ENCODE results near the gene TMEM256.

TMEM256 gene

DNA sequence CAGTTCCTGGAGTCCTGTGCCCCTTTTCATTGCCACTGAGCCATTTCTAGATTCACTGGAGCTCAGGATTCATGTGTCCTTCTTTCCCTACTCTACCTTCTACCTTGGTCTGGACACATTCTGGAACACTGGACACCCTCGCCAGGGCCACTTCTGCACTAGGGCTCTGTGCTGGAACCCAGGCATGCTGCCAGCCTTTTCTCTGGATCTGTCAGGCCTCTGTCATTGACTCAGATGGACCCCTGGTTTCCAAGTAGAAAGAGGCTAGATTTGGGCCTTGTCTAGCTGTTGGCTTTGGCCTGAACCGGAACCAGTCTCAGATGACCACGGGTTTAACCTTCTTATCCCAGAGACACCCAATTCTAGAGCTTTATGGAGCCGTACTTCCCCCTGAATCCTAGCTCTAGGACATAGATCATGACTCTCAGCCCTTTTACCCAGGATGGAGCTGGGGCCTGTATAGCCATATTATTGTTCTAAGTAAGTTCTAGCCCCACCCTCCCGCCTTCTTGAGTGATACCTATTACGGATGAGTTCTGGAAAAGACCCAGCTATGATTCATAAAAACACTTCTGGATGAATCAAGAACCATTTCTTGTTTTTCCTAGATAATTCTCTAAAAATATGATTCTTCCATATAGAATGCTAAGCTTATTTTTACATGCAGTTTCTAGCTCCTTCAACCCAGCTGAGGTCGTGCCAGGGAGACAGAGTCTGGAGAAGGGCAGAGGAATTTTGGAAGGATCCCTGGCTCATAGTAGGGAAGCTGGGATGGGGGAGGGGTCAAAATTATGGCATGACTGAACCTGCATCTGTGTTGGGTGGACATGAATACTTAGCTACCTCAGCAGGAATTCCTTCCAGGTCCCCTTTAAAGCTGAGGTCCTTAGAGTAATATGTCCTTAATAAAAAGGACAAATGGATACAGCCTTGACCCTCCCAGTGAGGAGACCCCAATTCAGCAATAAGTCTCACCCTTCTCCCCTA is 39.9 kb upstream of the TMEM256 start:
- TF ChIP-seq, protein P1, sequence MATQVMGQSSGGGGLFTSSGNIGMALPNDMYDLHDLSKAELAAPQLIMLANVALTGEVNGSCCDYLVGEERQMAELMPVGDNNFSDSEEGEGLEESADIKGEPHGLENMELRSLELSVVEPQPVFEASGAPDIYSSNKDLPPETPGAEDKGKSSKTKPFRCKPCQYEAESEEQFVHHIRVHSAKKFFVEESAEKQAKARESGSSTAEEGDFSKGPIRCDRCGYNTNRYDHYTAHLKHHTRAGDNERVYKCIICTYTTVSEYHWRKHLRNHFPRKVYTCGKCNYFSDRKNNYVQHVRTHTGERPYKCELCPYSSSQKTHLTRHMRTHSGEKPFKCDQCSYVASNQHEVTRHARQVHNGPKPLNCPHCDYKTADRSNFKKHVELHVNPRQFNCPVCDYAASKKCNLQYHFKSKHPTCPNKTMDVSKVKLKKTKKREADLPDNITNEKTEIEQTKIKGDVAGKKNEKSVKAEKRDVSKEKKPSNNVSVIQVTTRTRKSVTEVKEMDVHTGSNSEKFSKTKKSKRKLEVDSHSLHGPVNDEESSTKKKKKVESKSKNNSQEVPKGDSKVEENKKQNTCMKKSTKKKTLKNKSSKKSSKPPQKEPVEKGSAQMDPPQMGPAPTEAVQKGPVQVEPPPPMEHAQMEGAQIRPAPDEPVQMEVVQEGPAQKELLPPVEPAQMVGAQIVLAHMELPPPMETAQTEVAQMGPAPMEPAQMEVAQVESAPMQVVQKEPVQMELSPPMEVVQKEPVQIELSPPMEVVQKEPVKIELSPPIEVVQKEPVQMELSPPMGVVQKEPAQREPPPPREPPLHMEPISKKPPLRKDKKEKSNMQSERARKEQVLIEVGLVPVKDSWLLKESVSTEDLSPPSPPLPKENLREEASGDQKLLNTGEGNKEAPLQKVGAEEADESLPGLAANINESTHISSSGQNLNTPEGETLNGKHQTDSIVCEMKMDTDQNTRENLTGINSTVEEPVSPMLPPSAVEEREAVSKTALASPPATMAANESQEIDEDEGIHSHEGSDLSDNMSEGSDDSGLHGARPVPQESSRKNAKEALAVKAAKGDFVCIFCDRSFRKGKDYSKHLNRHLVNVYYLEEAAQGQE (IDR thresholded peaks at IDR 0.05; ENCODE audit: insufficient read depth in 1 of 2, low read depth in 2 of 2, low read length in 2 of 2) = no peak
- TF ChIP-seq TAF1 (IDR thresholded peaks at IDR 0.05; ENCODE audit: borderline replicate concordance, insufficient read depth, low read length) = no peak
- no peak for TF ChIP-seq SIN3A (IDR thresholded peaks at IDR 0.05; ENCODE audit: borderline replicate concordance, insufficient read depth, low read length)
- TF ChIP-seq POLR2AphosphoS5 (IDR thresholded peaks at IDR 0.05; ENCODE audit: low read depth, low read length) = no peak
- TF ChIP-seq FOXP2 (optimal IDR thresholded peaks at IDR 0.05; ENCODE audit: borderline replicate concordance, extremely low read depth, extremely low read length, insufficient read depth) = no peak

DNA sequence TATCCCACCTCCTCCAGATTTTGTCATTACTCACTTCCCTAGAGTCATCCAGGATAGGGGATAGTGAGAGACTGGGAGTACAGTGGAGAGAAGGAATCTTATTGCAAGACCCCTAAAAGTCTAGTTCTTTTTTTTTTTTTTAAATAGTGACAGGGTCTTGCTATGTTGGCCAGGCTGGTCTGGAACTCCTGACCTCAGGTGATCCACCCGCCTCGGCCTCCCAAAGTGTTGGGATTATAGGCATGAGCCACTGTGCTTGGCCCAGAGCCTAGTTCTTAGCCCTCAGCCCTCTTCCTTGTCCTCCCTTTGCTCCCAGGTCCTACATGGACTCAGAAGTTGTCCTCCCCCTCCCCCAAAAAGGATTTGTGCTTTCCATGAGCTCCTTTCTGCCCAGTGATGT is 38.2 kb upstream of the TMEM256 start:
- TF ChIP-seq TAF1 (IDR thresholded peaks at IDR 0.05; ENCODE audit: borderline replicate concordance, insufficient read depth, low read length) (no peak), FOXP2 (optimal IDR thresholded peaks at IDR 0.05; ENCODE audit: borderline replicate concordance, extremely low read depth, extremely low read length, insufficient read depth) (no peak), POLR2AphosphoS5 (IDR thresholded peaks at IDR 0.05; ENCODE audit: low read depth, low read length) (no peak), SIN3A (IDR thresholded peaks at IDR 0.05; ENCODE audit: borderline replicate concordance, insufficient read depth, low read length) (no peak)
- TF ChIP-seq, protein P1 (IDR thresholded peaks at IDR 0.05; ENCODE audit: insufficient read depth in 1 of 2, low read depth in 2 of 2, low read length in 2 of 2) = no peak

DNA sequence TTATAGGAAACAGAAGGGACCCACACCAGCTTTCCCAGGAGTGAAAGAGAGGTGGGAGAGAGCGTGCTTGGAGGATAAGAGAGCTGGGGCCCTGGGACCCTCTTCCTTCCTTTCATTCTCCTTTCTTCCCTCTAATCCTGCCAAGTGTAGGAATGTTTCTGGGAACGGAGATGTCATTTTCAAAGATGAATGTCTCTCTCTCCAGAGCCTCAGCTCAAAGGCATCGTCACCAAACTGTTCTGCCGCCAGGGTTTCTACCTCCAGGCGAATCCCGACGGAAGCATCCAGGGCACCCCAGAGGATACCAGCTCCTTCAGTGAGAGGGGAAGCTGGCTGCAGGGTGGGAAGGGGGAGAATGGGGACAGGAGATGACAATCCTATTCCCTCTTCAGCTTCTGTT is 37.4 kb upstream of the TMEM256 start:
- TF ChIP-seq TAF1 (IDR thresholded peaks at IDR 0.05; ENCODE audit: borderline replicate concordance, insufficient read depth, low read length) (no peak), POLR2AphosphoS5 (IDR thresholded peaks at IDR 0.05; ENCODE audit: low read depth, low read length) (no peak), SIN3A (IDR thresholded peaks at IDR 0.05; ENCODE audit: borderline replicate concordance, insufficient read depth, low read length) (no peak), FOXP2 (optimal IDR thresholded peaks at IDR 0.05; ENCODE audit: borderline replicate concordance, extremely low read depth, extremely low read length, insufficient read depth) (no peak)
- TF ChIP-seq, protein P1 (IDR thresholded peaks at IDR 0.05; ENCODE audit: insufficient read depth in 1 of 2, low read depth in 2 of 2, low read length in 2 of 2) = no peak

DNA sequence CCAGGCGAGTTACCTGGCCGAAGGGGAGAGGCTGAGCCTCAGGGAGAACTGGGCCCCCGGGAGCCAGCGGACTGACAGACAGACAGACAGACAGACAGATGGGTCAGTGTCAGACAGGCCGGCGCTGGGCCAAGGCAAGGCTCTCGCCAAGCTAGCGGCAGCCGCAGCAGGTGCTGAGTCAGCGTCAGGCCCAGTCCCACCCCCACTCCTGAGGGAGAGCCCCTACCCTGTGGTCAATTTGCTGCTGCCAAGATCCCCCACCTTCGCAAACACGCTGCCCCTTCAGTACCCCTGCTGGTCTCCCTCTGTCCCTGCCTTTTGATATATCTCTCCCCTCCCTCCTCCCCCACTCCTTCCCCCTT is 36.9 kb upstream of the TMEM256 start:
- TF ChIP-seq TAF1 (IDR thresholded peaks at IDR 0.05; ENCODE audit: borderline replicate concordance, insufficient read depth, low read length) (no peak), POLR2AphosphoS5 (IDR thresholded peaks at IDR 0.05; ENCODE audit: low read depth, low read length) (no peak), SIN3A (IDR thresholded peaks at IDR 0.05; ENCODE audit: borderline replicate concordance, insufficient read depth, low read length) (no peak), FOXP2 (optimal IDR thresholded peaks at IDR 0.05; ENCODE audit: borderline replicate concordance, extremely low read depth, extremely low read length, insufficient read depth) (no peak)
- TF ChIP-seq, protein P1 (IDR thresholded peaks at IDR 0.05; ENCODE audit: insufficient read depth in 1 of 2, low read depth in 2 of 2, low read length in 2 of 2) = no peak
